K562 (cell line): Measurements from ENCODE around the gene UGT1A6. TPM values are rescaled to one million over a fixed set of nuclear protein-coding genes. Genes with fewer than 3 reads are reported as not detected.

Source experiments
- ATF1 ChIP-seq, 2 experiments: fragments of 450-650 bp in 1 of 2; IDR thresholded peaks; 2 replicates each; pipeline ENCODE4 v1.6.1; 2016; ENCODE audit warnings: missing compliant biosample characterization in 1 of 2, missing genetic modification characterization in 1 of 2
- ETS2 ChIP-seq: IDR thresholded peaks from 2 replicates; pipeline ENCODE4 v1.6.1; 2016; ENCODE audit warnings: borderline replicate concordance, missing genetic modification characterization, mild to moderate bottlenecking, moderate library complexity, missing compliant biosample characterization; ENCODE audit not compliant: poor library complexity, severe bottlenecking
- L3MBTL2 ChIP-seq: fragments of 450-650 bp; IDR thresholded peaks from 2 replicates; pipeline ENCODE4 v1.6.1; 2016; ENCODE audit warnings: mild to moderate bottlenecking, moderate library complexity
- NCOA1 ChIP-seq: fragments of 450-650 bp; IDR thresholded peaks from 2 replicates; pipeline ENCODE4 v1.6.1; 2016; ENCODE audit warnings: low read depth
- PYGO2 ChIP-seq: fragments of 450-650 bp; IDR thresholded peaks from 2 replicates; pipeline ENCODE4 v1.6.1; 2016; ENCODE audit warnings: mild to moderate bottlenecking, missing genetic modification characterization, moderate library complexity, missing compliant biosample characterization
- SPI1 ChIP-seq: IDR thresholded peaks from 2 replicates; pipeline ENCODE4 v1.6.1; 2011; ENCODE audit warnings: low read depth, low read length, control low read depth, borderline replicate concordance
- STAG1 ChIP-seq: sonication (generic); formaldehyde crosslinking; IDR thresholded peaks from 2 replicates; pipeline ENCODE4 v1.5.0; 2020; ENCODE audit warnings: missing genetic modification reagents, borderline replicate concordance
- ZNF445 ChIP-seq: fragments of 250-450 bp; sonication (Bioruptor Pico); IDR thresholded peaks from 2 replicates; pipeline ENCODE4 v1.4.0; 2020; ENCODE audit warnings: low read depth, mild to moderate bottlenecking, moderate library complexity
- ZNF830 ChIP-seq: fragments of 250-450 bp; sonication (Bioruptor Pico); IDR thresholded peaks from 2 replicates; pipeline ENCODE4 v1.5.0; 2021; ENCODE audit warnings: mild to moderate bottlenecking
- polyA plus RNA-seq, 8 experiments: library from polyadenylated mRNA; depleted of rRNA in 4 of 8; stranded (reverse) in 5 of 8; unstranded in 3 of 8; fragments of >200 nt; fragmentation: Nextera tagmentation in 2 of 8; fragmentation: Illumina TruSeq in 1 of 8; extraction: Ambion mirVana in 2 of 8; extraction: Trizol in 1 of 8; gene quantifications; 2 replicates each; pipeline versions ENCODE4 v1.2.1 to v1.2.3, GENCODE V29; 2011 to 2014; ENCODE audit warnings: inconsistent platforms in 1 of 8, missing spikeins in 1 of 8
- total RNA-seq, 7 experiments: library from RNA; depleted of rRNA in 6 of 7; stranded (reverse); fragments of >200 nt in 6 of 7; fragmentation: Illumina TruSeq in 2 of 7; extraction: Trizol in 2 of 7; gene quantifications; 2 replicates each; pipeline versions ENCODE4 v1.2.1 to v1.2.3, GENCODE V29; 2011 to 2021; ENCODE audit warnings: low replicate concordance in 1 of 7
- TF ChIP-seq, protein P1 (sequence below): fragments of 450-650 bp; IDR thresholded peaks from 2 replicates; pipeline ENCODE4 v1.6.1; 2017; ENCODE audit warnings: mild to moderate bottlenecking, moderate library complexity
- TF ChIP-seq, protein P2 (sequence below): IDR thresholded peaks from 2 replicates; pipeline ENCODE4 v1.6.1; 2011; ENCODE audit not compliant: insufficient read length; ENCODE audit errors: extremely low read depth

UGT1A6 gene
- total and polyA plus RNA-seq, 9 of the 15 experiments (the other 6 are each of a cell fraction or from before 2014, with no cell fraction given): not detected

DNA sequence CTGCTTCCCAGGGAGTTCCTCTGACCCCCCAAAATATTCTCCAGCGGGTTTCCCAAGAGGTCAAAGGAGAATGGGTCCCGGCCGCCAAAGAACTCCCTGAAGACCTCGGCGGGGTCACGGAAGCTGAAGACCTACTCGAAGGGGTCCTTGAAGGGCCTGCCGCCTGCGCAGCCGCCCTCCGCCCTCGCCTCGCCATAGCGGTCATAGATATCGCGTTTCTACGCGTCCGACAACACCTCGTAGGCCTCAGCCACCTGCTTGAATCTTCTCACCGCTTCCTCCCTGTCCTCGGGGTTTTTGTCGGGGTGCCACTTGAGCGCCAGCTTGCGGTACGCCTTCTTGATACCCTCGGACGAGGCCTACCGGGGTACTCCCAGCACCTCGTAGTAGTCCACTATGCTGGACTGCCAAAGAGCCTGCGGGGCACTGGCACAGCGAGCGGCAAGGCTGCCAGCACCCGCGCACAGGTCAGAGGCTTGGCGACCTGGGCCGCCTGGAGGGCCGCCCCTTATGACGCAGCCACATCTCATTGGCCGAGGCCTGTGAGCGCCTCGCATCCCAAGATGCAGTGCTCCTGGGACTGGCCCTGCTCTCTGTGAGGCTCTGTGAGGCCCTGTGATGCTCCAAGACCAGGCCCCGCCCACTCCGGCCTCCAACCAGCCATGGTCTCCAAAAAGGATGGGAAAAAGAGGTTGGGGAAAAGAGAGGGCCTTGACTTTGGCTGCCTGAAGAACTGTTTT is 62.4 kb downstream of the UGT1A6 start (continued):
- TF ChIP-seq STAG1 (CRISPR knock-in tag) (no peak), ETS2 (tag) (no peak), ATF1 (CRISPR knock-in tag; IDR thresholded peaks at IDR 0.05) (no peak), ATF1 (tag; IDR thresholded peaks at IDR 0.05) (peak; percentile 44; the same call in 1 of the 2 replicates), SPI1 (no peak), ZNF445 (no peak), L3MBTL2 (peak; percentile 35; the same call in 1 of the 2 replicates), PYGO2 (tag) (no peak), ZNF830 (CRISPR knock-in tag) (no peak), NCOA1 (no peak)
- TF ChIP-seq, protein P1, sequence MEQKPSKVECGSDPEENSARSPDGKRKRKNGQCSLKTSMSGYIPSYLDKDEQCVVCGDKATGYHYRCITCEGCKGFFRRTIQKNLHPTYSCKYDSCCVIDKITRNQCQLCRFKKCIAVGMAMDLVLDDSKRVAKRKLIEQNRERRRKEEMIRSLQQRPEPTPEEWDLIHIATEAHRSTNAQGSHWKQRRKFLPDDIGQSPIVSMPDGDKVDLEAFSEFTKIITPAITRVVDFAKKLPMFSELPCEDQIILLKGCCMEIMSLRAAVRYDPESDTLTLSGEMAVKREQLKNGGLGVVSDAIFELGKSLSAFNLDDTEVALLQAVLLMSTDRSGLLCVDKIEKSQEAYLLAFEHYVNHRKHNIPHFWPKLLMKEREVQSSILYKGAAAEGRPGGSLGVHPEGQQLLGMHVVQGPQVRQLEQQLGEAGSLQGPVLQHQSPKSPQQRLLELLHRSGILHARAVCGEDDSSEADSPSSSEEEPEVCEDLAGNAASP: no peak
- TF ChIP-seq, protein P2, sequence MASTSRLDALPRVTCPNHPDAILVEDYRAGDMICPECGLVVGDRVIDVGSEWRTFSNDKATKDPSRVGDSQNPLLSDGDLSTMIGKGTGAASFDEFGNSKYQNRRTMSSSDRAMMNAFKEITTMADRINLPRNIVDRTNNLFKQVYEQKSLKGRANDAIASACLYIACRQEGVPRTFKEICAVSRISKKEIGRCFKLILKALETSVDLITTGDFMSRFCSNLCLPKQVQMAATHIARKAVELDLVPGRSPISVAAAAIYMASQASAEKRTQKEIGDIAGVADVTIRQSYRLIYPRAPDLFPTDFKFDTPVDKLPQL: no peak
